Breast epithelium (tissue), 3 donors: Measurements from ENCODE around the gene POLR1G.
"Not testable (repeated sequence)": the region's sequence is repeated elsewhere in the genome, so short reads cannot be mapped to it uniquely, and the experiment has no call there.

Experiments
- POLR2A ChIP-seq: fragments of 450-650 bp; IDR thresholded peaks from one replicate; pipeline ENCODE4 v1.6.1; 2016; ENCODE audit warnings: antibody characterized with exemption, mild to moderate bottlenecking, moderate library complexity
- TF ChIP-seq, protein P1 (sequence below), 3 donors: fragments of 450-650 bp; IDR thresholded peaks; one replicate each; pipeline ENCODE4 v1.5.1; 2016 to 2017; ENCODE audit warnings: antibody characterized with exemption in 3 of 3, mild to moderate bottlenecking in 3 of 3, moderate library complexity in 3 of 3

DNA sequence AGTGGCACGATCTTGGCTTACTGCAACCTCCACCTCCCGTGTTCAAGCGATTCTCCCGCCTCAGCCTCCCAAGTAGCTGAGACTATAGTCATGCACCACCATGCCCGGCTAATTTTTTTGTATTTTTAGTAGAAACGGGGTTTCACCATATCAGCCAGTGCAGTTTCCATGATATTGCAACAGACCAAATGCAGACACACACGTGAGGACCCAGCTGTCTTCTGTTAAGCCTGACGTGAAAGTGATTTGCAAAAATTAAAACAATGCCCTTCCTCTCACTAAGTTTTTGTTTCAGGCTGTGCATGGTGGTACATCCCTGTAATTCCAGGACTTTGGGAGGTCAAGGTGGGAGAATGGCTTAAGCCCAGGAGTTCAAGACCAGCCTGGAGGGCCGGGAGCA lies 24.6 kb downstream of the POLR1G start:
- TF ChIP-seq POLR2A: not testable (repeated sequence)
- TF ChIP-seq, protein P1, sequence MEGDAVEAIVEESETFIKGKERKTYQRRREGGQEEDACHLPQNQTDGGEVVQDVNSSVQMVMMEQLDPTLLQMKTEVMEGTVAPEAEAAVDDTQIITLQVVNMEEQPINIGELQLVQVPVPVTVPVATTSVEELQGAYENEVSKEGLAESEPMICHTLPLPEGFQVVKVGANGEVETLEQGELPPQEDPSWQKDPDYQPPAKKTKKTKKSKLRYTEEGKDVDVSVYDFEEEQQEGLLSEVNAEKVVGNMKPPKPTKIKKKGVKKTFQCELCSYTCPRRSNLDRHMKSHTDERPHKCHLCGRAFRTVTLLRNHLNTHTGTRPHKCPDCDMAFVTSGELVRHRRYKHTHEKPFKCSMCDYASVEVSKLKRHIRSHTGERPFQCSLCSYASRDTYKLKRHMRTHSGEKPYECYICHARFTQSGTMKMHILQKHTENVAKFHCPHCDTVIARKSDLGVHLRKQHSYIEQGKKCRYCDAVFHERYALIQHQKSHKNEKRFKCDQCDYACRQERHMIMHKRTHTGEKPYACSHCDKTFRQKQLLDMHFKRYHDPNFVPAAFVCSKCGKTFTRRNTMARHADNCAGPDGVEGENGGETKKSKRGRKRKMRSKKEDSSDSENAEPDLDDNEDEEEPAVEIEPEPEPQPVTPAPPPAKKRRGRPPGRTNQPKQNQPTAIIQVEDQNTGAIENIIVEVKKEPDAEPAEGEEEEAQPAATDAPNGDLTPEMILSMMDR (IDR thresholded peaks at IDR 0.05): not testable (repeated sequence)
